HepG2 (cell line): ENCODE measurements around the gene CDC42BPG. TPM values are rescaled to one million over a fixed set of nuclear protein-coding genes. Genes with fewer than 3 reads are reported as not detected.

Experiments used
- ATAC-seq: fragments of 200-7000 bp; cut with Tn5 transposase; 3 replicates; pipeline ENCODE4 v1.9.1; 2020; ENCODE audit warnings: mild to moderate bottlenecking, moderate library complexity
- BruUV-seq: library from RNA; stranded (reverse); fragments of 400-500 nt; replicated peaks from 2 replicates; lab custom pipeline; 2021; lab: Mats Ljungman, UMichigan
- CTCF ChIA-PET: fragments of 300-600 bp; formaldehyde crosslinking; extraction: SDS; loops from one replicate; lab custom pipeline; 2021; ENCODE audit warnings: low total read pairs, inconsistent platforms, low intra/inter-chr PET ratio; lab: Yijun Ruan, JAX
- POLR2A ChIA-PET: fragments of 350-600 bp; sonication (Branson Sonifier 250); formaldehyde crosslinking; loops from one replicate; lab custom pipeline; 2020; ENCODE audit warnings: antibody characterized with exemption, inconsistent platforms; lab: Yijun Ruan, JAX
- DNase-seq: peaks from one replicate; pipeline ENCODE4 v3.0.0-alpha.2; 2015; ENCODE audit warnings: low spot score
- FAIRE-seq: peaks from 3 replicates; lab custom pipeline; 2011; peaks lifted over from hg19 to GRCh38; lab: Jason Lieb, UNC
- H2AFZ ChIP-seq: one replicate; pipeline ENCODE4 v1.6.1; 2011; ENCODE audit warnings: low read length, inconsistent platforms
- H3K27ac ChIP-seq: fragments of 300-600 bp; 3 replicates; pipeline ENCODE4 v1.8.0; 2011; ENCODE audit warnings: mixed run types, mild to moderate bottlenecking, mixed read lengths, low read length, inconsistent platforms; ENCODE audit not compliant: insufficient read depth; ENCODE audit errors: extremely low read length
- H3K27me3 ChIP-seq, 2 experiments: fragments of 200-600 bp in 1 of 2; 2 replicates in 1 of 2; 3 replicates in 1 of 2; pipeline versions ENCODE4 v1.6.0 to v1.8.0; 2011; ENCODE audit warnings: low read length in 2 of 2, mild to moderate bottlenecking in 2 of 2, moderate library complexity in 2 of 2, inconsistent platforms in 1 of 2; ENCODE audit not compliant: insufficient read depth in 2 of 2, control insufficient read depth in 1 of 2
- H3K36me3 ChIP-seq, 2 experiments: fragments of 200-600 bp in 1 of 2; replicated peaks in 1 of 2; 2 replicates in 1 of 2; 3 replicates in 1 of 2; pipeline versions ENCODE4 v1.5.1 to v1.8.0; 2011; ENCODE audit warnings: low read length in 2 of 2, inconsistent platforms in 1 of 2; ENCODE audit not compliant: insufficient read depth in 2 of 2, control insufficient read depth in 1 of 2
- H3K4me1 ChIP-seq: 2 replicates; pipeline ENCODE4 v1.5.1; 2012; ENCODE audit warnings: low read length, inconsistent platforms; ENCODE audit not compliant: insufficient read depth
- H3K4me2 ChIP-seq: 2 replicates; pipeline ENCODE4 v1.6.0; 2011; ENCODE audit warnings: low read depth, low read length, inconsistent platforms
- H3K4me3 ChIP-seq, 3 experiments: fragments of 200-600 bp in 1 of 3; sonication (generic), shearing (Covaris generic) in 1 of 3; replicated peaks in 1 of 3; 2 replicates each; pipeline ENCODE4 v1.5.1; 2011 to 2016; ENCODE audit warnings: low read length in 3 of 3, inconsistent platforms in 2 of 3, low read depth in 2 of 3, mild to moderate bottlenecking in 2 of 3, control low read depth in 1 of 3, mixed read lengths in 1 of 3; ENCODE audit not compliant: insufficient read depth in 1 of 3
- H3K79me2 ChIP-seq: one replicate; pipeline ENCODE4 v1.6.1; 2011; ENCODE audit warnings: low read length, inconsistent platforms; ENCODE audit not compliant: insufficient read depth
- H3K9ac ChIP-seq: 2 replicates; pipeline ENCODE4 v1.6.0; 2011; ENCODE audit warnings: mild to moderate bottlenecking, low read depth, low read length, inconsistent platforms; ENCODE audit not compliant: insufficient read depth
- H3K9me3 ChIP-seq: 2 replicates; pipeline ENCODE4 v1.5.1; 2012; ENCODE audit warnings: mild to moderate bottlenecking, low read length
- H4K20me1 ChIP-seq: 2 replicates; pipeline ENCODE4 v1.6.0; 2011; ENCODE audit warnings: inconsistent platforms, mild to moderate bottlenecking, low read length, moderate library complexity; ENCODE audit not compliant: insufficient read depth
- CEBPG ChIP-seq: IDR thresholded peaks from 2 replicates; pipeline ENCODE4 v1.6.1; 2016
- CEBPZ ChIP-seq: IDR thresholded peaks from 2 replicates; pipeline ENCODE4 v1.6.1; 2012; ENCODE audit warnings: low read length, improper control_type of control experiment
- FOXM1 ChIP-seq: sonication (generic); formaldehyde crosslinking; IDR thresholded peaks from 2 replicates; pipeline ENCODE4 v1.5.0; 2020; ENCODE audit warnings: missing genetic modification reagents
- GABPB1 ChIP-seq: IDR thresholded peaks from 2 replicates; pipeline ENCODE4 v1.6.1; 2016; ENCODE audit warnings: mild to moderate bottlenecking, missing genetic modification reagents, moderate library complexity, missing compliant biosample characterization
- KDM5B ChIP-seq: sonication (generic); formaldehyde crosslinking; IDR thresholded peaks from 2 replicates; pipeline ENCODE4 v1.4.0; 2020; ENCODE audit warnings: missing genetic modification reagents, mild to moderate bottlenecking, borderline replicate concordance
- NFYC ChIP-seq: IDR thresholded peaks from 2 replicates; pipeline ENCODE4 v1.6.1; 2016; ENCODE audit warnings: missing genetic modification reagents, missing compliant biosample characterization
- PRDM10 ChIP-seq: sonication (generic); formaldehyde crosslinking; IDR thresholded peaks from 2 replicates; pipeline ENCODE4 v1.4.0; 2020; ENCODE audit warnings: low read depth, missing genetic modification reagents
- ZNF773 ChIP-seq: sonication (generic); formaldehyde crosslinking; IDR thresholded peaks from 2 replicates; pipeline ENCODE4 v1.4.0; 2020; ENCODE audit warnings: missing genetic modification reagents, borderline replicate concordance
- WGBS: methylation state at CpG from one replicate; pipeline ENCODE4 v1.1.6; 2017; ENCODE audit warnings: low lambda C conversion rate; 5-methylcytosine and 5-hydroxymethylcytosine counted together
- in situ Hi-C: cut with HindIII; loops from 2 replicates; pipeline ENCODE4 v1.10.0; 2017; ENCODE audit warnings: low pct_unique_long_range_greater_than_20kb; ENCODE audit not compliant: extremely low pct_ligation_motif_present
- intact Hi-C: fragments of 100-400 bp; cut with micrococcal nuclease; formaldehyde crosslinking; loops from one replicate; pipeline ENCODE4 v1.10.0; 2022; ENCODE audit not compliant: unreplicated experiment
- polyA plus RNA-seq, 8 experiments: library from polyadenylated mRNA; depleted of rRNA in 3 of 8; stranded (reverse) in 7 of 8; unstranded in 1 of 8; fragments of >200 nt; fragmentation: Illumina TruSeq in 4 of 8; extraction: Trizol in 4 of 8; gene quantifications; 2 replicates each; pipeline versions ENCODE4 v1.2.1 to v1.2.3, GENCODE V29; 2011 to 2016; ENCODE audit warnings: low read depth in 4 of 8, missing spikeins in 1 of 8, mixed read lengths in 1 of 8; ENCODE audit not compliant: insufficient read depth in 1 of 8
- total RNA-seq, 5 experiments: library from RNA; depleted of rRNA; stranded (reverse); fragments of >200 nt; fragmentation: Illumina TruSeq; extraction: Trizol; gene quantifications; 2 replicates each; pipeline ENCODE4 v1.2.3, GENCODE V29; 2016; ENCODE audit warnings: low read depth in 1 of 5
- TF ChIP-seq, protein P1 (sequence below): sonication (generic); formaldehyde crosslinking; conservative IDR thresholded peaks from 2 replicates; pipeline ENCODE4 v1.5.0; 2020; ENCODE audit warnings: missing genetic modification reagents

CDC42BPG gene
- total and polyA plus RNA-seq, 2 of the 13 experiments (the other 11 are each of a cell fraction or from before 2014, with no cell fraction given) = 0.55 to 1.4 TPM

DNA sequence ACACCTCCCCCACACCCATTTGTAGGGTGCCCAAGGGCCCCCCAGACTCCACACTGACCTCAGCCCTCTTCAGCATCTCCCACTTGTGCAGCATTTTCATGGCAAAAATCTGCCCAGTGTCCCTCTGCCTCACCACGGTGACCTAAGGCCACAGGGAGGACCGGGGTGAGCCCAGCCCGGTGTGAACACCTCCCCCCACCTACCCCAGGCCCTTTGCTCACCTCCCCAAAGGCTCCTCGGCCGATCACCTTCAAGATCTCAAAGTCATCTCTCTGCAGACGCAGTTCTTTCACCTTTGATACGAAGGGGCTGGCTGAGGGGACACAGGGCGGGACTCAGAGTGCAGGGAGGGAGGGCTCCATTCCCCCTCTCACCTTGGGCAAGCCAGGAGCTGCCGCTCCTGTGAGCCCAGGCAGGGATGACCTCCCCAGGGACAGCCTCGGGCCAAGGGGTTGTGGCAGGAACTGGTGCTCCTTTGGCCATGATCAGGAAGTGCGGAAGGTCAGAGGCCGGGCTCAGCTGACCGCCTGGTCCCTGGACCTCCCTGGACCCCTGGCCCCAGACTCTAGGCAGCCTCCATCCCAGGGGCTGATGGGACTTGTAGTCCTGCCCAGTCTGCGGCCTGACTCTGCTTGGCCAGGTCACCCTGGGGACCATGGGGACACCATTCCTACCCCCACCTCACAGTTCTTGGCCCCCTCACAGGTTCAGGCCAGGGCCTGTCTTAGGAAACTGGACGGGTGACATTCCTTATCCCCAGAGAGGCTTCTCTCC lies 2.7 kb downstream of the CDC42BPG start (continued):
- no peak for TF ChIP-seq PRDM10 (CRISPR knock-in tag)
- TF ChIP-seq KDM5B (CRISPR knock-in tag) = peak; percentile 13; the same call in 1 of the 2 replicates
- peak; percentile 64 for TF ChIP-seq GABPB1 (CRISPR knock-in tag)

DNA sequence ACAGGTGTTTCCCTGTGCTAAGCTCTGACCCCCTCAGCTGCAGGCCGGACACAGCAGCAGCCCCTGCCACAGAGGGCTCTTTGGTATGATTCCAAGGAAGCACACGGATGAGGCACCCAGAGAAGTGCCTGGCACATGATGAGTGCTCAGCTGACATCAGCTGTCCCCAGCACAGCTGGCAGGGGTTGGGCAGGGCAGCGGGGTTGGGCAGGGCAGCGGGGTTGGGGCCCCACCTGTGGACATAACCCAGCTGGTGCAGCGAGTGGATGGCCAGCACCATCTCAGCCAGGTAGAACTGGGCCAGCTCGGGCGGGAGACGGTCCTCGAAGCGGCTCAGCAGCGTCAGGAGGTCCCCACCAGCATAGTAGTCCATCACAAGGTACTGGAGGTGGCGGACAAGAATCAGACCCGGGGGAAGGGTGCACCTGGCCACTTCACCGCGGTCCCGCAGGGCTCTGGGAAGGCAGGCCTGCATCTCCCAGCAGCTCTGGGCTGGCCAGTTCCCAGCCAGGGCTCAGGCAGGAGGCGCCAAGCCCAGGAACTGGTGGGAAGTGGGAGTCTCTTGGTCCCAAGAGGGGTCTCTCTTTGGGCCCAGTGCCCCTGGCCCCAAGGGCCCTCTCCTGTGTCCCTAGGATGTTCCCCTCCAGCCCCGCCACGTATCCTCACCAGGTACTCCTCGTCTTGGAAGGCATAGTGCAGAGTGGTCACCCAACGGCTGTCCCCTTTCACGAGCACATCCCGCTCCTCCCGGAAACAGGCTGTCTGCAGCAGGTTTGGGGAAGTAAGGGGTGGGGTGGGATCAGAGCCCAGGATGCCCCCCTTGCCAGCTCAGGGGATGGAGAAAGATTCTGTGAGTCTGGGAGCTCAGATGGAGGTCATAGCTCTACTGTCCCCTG lies 4.3 kb downstream of the CDC42BPG start:
- FAIRE-seq = no peak
- no peak for DNase-seq
- no peaks in the 10 kb centered on the region for H3K9me3 ChIP-seq
- in situ Hi-C loops (loop anchor here (5.0 kb wide), 1 partner anchor 38 kb away; the partner anchor contains the start of gene MAP4K2), intact Hi-C loops (loop anchor here (10.0 kb wide), 1 partner anchor 55 kb away; no protein-coding TSS in a partner anchor)
- H2AFZ ChIP-seq = no peak overlapping the region
- BruUV-seq = no TSS peak
- H3K27ac ChIP-seq = no peak overlapping the region
- H3K9ac ChIP-seq = no peak overlapping the region
- no peaks in the 10 kb centered on the region for H3K79me2 ChIP-seq
- WGBS = 94% methylated on average over 15 of the region's 24 CpGs
- H3K4me3 ChIP-seq = no peak overlapping the region
- ChIA-PET CTCF (no interaction called here), POLR2A (no interaction called here)
- no peaks in the 10 kb centered on the region; a peak in 2 of 5 replicates for H3K27me3 ChIP-seq
- no peaks in the 10 kb centered on the region for H4K20me1 ChIP-seq
- no peak for ATAC-seq
- H3K4me2 ChIP-seq = no peak overlapping the region
- H3K4me1 ChIP-seq = peaks cover 29% of the 10 kb centered on the region
- no peaks in the 10 kb centered on the region for H3K36me3 ChIP-seq
- TF ChIP-seq FOXM1 (CRISPR knock-in tag) (no peak), CEBPZ (no peak), ZNF773 (CRISPR knock-in tag) (no peak), NFYC (no peak), CEBPG (CRISPR knock-in tag) (no peak)
- TF ChIP-seq, protein P1, sequence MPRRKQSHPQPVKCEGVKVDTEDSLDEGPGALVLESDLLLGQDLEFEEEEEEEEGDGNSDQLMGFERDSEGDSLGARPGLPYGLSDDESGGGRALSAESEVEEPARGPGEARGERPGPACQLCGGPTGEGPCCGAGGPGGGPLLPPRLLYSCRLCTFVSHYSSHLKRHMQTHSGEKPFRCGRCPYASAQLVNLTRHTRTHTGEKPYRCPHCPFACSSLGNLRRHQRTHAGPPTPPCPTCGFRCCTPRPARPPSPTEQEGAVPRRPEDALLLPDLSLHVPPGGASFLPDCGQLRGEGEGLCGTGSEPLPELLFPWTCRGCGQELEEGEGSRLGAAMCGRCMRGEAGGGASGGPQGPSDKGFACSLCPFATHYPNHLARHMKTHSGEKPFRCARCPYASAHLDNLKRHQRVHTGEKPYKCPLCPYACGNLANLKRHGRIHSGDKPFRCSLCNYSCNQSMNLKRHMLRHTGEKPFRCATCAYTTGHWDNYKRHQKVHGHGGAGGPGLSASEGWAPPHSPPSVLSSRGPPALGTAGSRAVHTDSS (CRISPR knock-in tag) = no peak
